Measurements from ENCODE around the gene SARNP. TPM values are rescaled to one million over a fixed set of nuclear protein-coding genes. Genes with fewer than 3 reads are reported as not detected.
A peak's percentile ranks its signal among the peaks of the same experiment; 100 is the strongest.
"Not testable (repeated sequence)": the region's sequence is repeated elsewhere in the genome, so short reads cannot be mapped to it uniquely, and the experiment has no call there.

The SARNP gene
- total RNA-seq, 2 experiments from 2014 or later = 96.8 to 98.6 TPM

GRCh38 chr12:55847033-55847432 is 29.5 kb upstream of the SARNP start:
- Mint-ChIP-seq H3K4me3 (no peak overlapping the region), H3K27me3 (peaks cover 7% of the 10 kb centered on the region), H3K9me3 (ENCODE audit: low read depth) (no peaks in the 10 kb centered on the region), H3K36me3 (no peaks in the 10 kb centered on the region), H3K27ac (no peak overlapping the region), H3K4me1 (peaks cover 16% of the 10 kb centered on the region)
- DNase-seq = no peak
- CTCF ChIA-PET = interaction anchor here (0.9 to 1.3 kb wide), 2 partner anchors 11 to 17 kb away, joined by 3 to 4 read pairs; no protein-coding TSS in a partner anchor
- ATAC-seq = peak; percentile 40

GRCh38 chr12:55845785-55846496 is 28.4 kb upstream of the SARNP start:
- H3K4me3 Mint-ChIP-seq = no peak overlapping the region
- ATAC-seq (no peak), DNase-seq (no peak)
- H3K36me3 Mint-ChIP-seq = no peaks in the 10 kb centered on the region
- no peak overlapping the region for H3K27ac Mint-ChIP-seq
- CTCF ChIA-PET = interaction anchor here (0.7 kb wide), 1 partner anchor 12 kb away, joined by 3 read pairs; no protein-coding TSS in a partner anchor
- no peaks in the 10 kb centered on the region for H3K9me3 Mint-ChIP-seq (ENCODE audit: low read depth)
- H3K4me1 Mint-ChIP-seq = peaks cover 17% of the 10 kb centered on the region
- H3K27me3 Mint-ChIP-seq = peaks cover 7% of the 10 kb centered on the region

GRCh38 chr12:55845361-55845760 is 27.8 kb upstream of the SARNP start:
- Mint-ChIP-seq H3K9me3 (ENCODE audit: low read depth) (no peaks in the 10 kb centered on the region), H3K27ac (no peak overlapping the region), H3K4me3 (no peak overlapping the region), H3K36me3 (no peaks in the 10 kb centered on the region), H3K4me1 (peaks cover 17% of the 10 kb centered on the region), H3K27me3 (peaks cover 7% of the 10 kb centered on the region)
- DNase-seq = no peak
- CTCF ChIA-PET = no interaction called here
- ATAC-seq = no peak

GRCh38 chr12:55844961-55845360 is 27.4 kb upstream of the SARNP start:
- CTCF ChIA-PET = interaction anchor here (1.3 kb wide), 1 partner anchor 9 kb away, joined by 3 read pairs; no protein-coding TSS in a partner anchor
- H3K27me3 Mint-ChIP-seq = peaks cover 7% of the 10 kb centered on the region

GRCh38 chr12:55843431-55843830 is 25.9 kb upstream of the SARNP start:
- ATAC-seq (no peak), DNase-seq (no peak)
- H3K36me3 Mint-ChIP-seq = no peaks in the 10 kb centered on the region
- no peak overlapping the region for H3K4me3 Mint-ChIP-seq
- H3K27ac Mint-ChIP-seq = no peak overlapping the region
- H3K4me1 Mint-ChIP-seq = peaks cover 11% of the 10 kb centered on the region
- H3K27me3 Mint-ChIP-seq = no peaks in the 10 kb centered on the region
- no peaks in the 10 kb centered on the region for H3K9me3 Mint-ChIP-seq (ENCODE audit: low read depth)
- CTCF ChIA-PET = no interaction called here

More at GRCh38 chr12:55844961-55845360, 27.4 kb upstream of the SARNP start:
- Mint-ChIP-seq H3K4me1 (peaks cover 17% of the 10 kb centered on the region), H3K27ac (no peak overlapping the region), H3K36me3 (no peaks in the 10 kb centered on the region), H3K9me3 (ENCODE audit: low read depth) (no peaks in the 10 kb centered on the region), H3K4me3 (no peak overlapping the region)
- ATAC-seq (no peak), DNase-seq (no peak)

GRCh38 chr12:55842681-55843429 is 25.3 kb upstream of the SARNP start, which contains the start of gene MMP19:
Gene MMP19 (minus strand): TSS chr12:55842936. CDS start chr12:55842830, 106 bp downstream.
- Mint-ChIP-seq H3K27ac (no peak within 1 kb of the TSS), H3K27me3 (no peaks in the 10 kb centered on the region), H3K4me3 (no peak within 1 kb of the TSS), H3K4me1 (peaks cover 10% of the 10 kb centered on the region), H3K36me3 (no peaks in the 10 kb centered on the region), H3K9me3 (ENCODE audit: low read depth) (no peaks in the 10 kb centered on the region)
- ATAC-seq = no peak
- no peak for DNase-seq
- CTCF ChIA-PET = no interaction called here

GRCh38 chr12:55840581-55841351 is 23.2 kb upstream of the SARNP start:
- ATAC-seq (no peak), DNase-seq (no peak)
- no peaks in the 10 kb centered on the region for H3K9me3 Mint-ChIP-seq (ENCODE audit: low read depth)
- no peaks in the 10 kb centered on the region for H3K27me3 Mint-ChIP-seq
- CTCF ChIA-PET = interaction anchor here (0.8 kb wide), 1 partner anchor 63 kb away, joined by 3 read pairs; no protein-coding TSS in a partner anchor
- no peak overlapping the region for H3K27ac Mint-ChIP-seq
- no peaks in the 10 kb centered on the region for H3K36me3 Mint-ChIP-seq
- peaks cover 1% of the 10 kb centered on the region for H3K4me1 Mint-ChIP-seq
- H3K4me3 Mint-ChIP-seq = no peak overlapping the region

GRCh38 chr12:55839345-55840140 is 22.0 kb upstream of the SARNP start:
- ATAC-seq (no peak), DNase-seq (no peak)
- Mint-ChIP-seq H3K9me3 (ENCODE audit: low read depth) (no peaks in the 10 kb centered on the region), H3K27ac (no peak overlapping the region), H3K4me3 (no peak overlapping the region), H3K4me1 (peaks cover 1% of the 10 kb centered on the region), H3K36me3 (no peaks in the 10 kb centered on the region), H3K27me3 (no peaks in the 10 kb centered on the region)
- CTCF ChIA-PET = no interaction called here

GRCh38 chr12:55838361-55838760 is 20.8 kb upstream of the SARNP start:
- Mint-ChIP-seq H3K4me1 (peaks cover 1% of the 10 kb centered on the region), H3K9me3 (ENCODE audit: low read depth) (no peaks in the 10 kb centered on the region), H3K27ac (no peak overlapping the region), H3K27me3 (no peaks in the 10 kb centered on the region), H3K36me3 (no peaks in the 10 kb centered on the region), H3K4me3 (no peak overlapping the region)
- ATAC-seq = no peak
- DNase-seq = no peak
- CTCF ChIA-PET = no interaction called here

GRCh38 chr12:55834400-55834799 is 16.9 kb upstream of the SARNP start:
- ATAC-seq; DNase-seq; CTCF ChIA-PET; H3K36me3 Mint-ChIP-seq; H3K9me3 Mint-ChIP-seq (ENCODE audit: low read depth); H3K27me3 Mint-ChIP-seq; H3K4me3 Mint-ChIP-seq; H3K27ac Mint-ChIP-seq: not testable (repeated sequence)
- H3K4me1 Mint-ChIP-seq = peaks cover 11% of the 10 kb centered on the region

- Mint-ChIP-seq H3K36me3 (no peaks in the 10 kb centered on the region), H3K27ac (no peak overlapping the region), H3K4me1 (peaks cover 19% of the 10 kb centered on the region), H3K27me3 (no peaks in the 10 kb centered on the region), H3K9me3 (ENCODE audit: low read depth) (no peaks in the 10 kb centered on the region), H3K4me3 (no peak overlapping the region)
- ATAC-seq (no peak), DNase-seq (no peak)
- CTCF ChIA-PET = interaction anchor here (1.1 kb wide), 1 partner anchor 21 kb away, joined by 4 read pairs; no protein-coding TSS in a partner anchor
Measured at GRCh38 chr12:55833056-55833455, 15.5 kb upstream of the SARNP start.

- Mint-ChIP-seq H3K27ac (no peak overlapping the region), H3K4me1 (peaks cover 32% of the 10 kb centered on the region)
Measured at GRCh38 chr12:55831447-55831815, 13.9 kb upstream of the SARNP start.

More at GRCh38 chr12:55831447-55831815, 13.9 kb upstream of the SARNP start:
- DNase-seq (no peak), ATAC-seq (no peak)
- Mint-ChIP-seq H3K9me3 (ENCODE audit: low read depth) (no peaks in the 10 kb centered on the region), H3K4me3 (peak overlapping the region; percentile 97), H3K27me3 (no peaks in the 10 kb centered on the region), H3K36me3 (peaks cover 4% of the 10 kb centered on the region)
- CTCF ChIA-PET = interaction anchor here (2.2 to 3.8 kb wide), 4 partner anchors 13 to 108 kb away, joined by 6 to 42 read pairs (median 20); partner anchors contain the start of genes ORMDL2, PYM1 and SARNP

Measured in activated CD8-positive, alpha-beta memory T cell treated with anti-CD3 and anti-CD28 coated beads, Interleukin-2, amount 10 ng/mL, durations not matched to agents 7 days and 5 days (primary cell).